HepG2 (cell line): Measurements from ENCODE around the gene IQCN. TPM values are rescaled to one million over a fixed set of nuclear protein-coding genes. Genes with fewer than 3 reads are reported as not detected.
A peak's percentile ranks its signal among the peaks of the same experiment; 100 is the strongest.

ENCODE experiments used
- AGO2 ChIP-seq: fragments of 200-400 bp; formaldehyde crosslinking; optimal IDR thresholded peaks from 2 replicates; pipeline ENCODE3; 2017; ENCODE audit warnings: mild to moderate bottlenecking, low read depth, low read length, moderate library complexity
- ATF3 ChIP-seq: sonication (generic); formaldehyde crosslinking; IDR thresholded peaks from 2 replicates; pipeline ENCODE4 v1.4.0; 2020; ENCODE audit warnings: missing genetic modification reagents
- HMGXB4 ChIP-seq, 2 experiments: sonication (generic) in 1 of 2; formaldehyde crosslinking in 1 of 2; IDR thresholded peaks; 2 replicates each; pipeline versions ENCODE4 v1.4.0 to v1.6.1; 2018 to 2020; ENCODE audit warnings: missing genetic modification reagents in 2 of 2, borderline replicate concordance in 1 of 2, low read depth in 1 of 2, mild to moderate bottlenecking in 1 of 2, missing biosample characterization in 1 of 2
- JUN ChIP-seq: sonication (generic); formaldehyde crosslinking; IDR thresholded peaks from 2 replicates; pipeline ENCODE4 v1.4.0; 2020; ENCODE audit warnings: mild to moderate bottlenecking, missing genetic modification reagents
- KDM5B ChIP-seq: sonication (generic); formaldehyde crosslinking; IDR thresholded peaks from 2 replicates; pipeline ENCODE4 v1.4.0; 2020; ENCODE audit warnings: missing genetic modification reagents, mild to moderate bottlenecking, borderline replicate concordance
- NFRKB ChIP-seq: fragments of 450-650 bp; IDR thresholded peaks from 2 replicates; pipeline ENCODE4 v1.6.1; 2017
- RORA ChIP-seq: sonication (generic); formaldehyde crosslinking; IDR thresholded peaks from 2 replicates; pipeline ENCODE4 v1.5.0; 2020; ENCODE audit warnings: mild to moderate bottlenecking, missing genetic modification reagents, moderate library complexity
- SMARCC2 ChIP-seq: fragments of 450-650 bp; IDR thresholded peaks from 2 replicates; pipeline ENCODE4 v1.6.1; 2017; ENCODE audit warnings: antibody characterized with exemption, mild to moderate bottlenecking
- SNAI1 ChIP-seq: sonication (generic); formaldehyde crosslinking; IDR thresholded peaks from 2 replicates; pipeline ENCODE4 v1.5.0; 2020; ENCODE audit warnings: mild to moderate bottlenecking, missing genetic modification reagents, borderline replicate concordance
- TARDBP ChIP-seq: sonication (generic); formaldehyde crosslinking; IDR thresholded peaks from 2 replicates; pipeline ENCODE4 v1.8.0; 2022; ENCODE audit warnings: mild to moderate bottlenecking, missing genetic modification reagents
- THAP11 ChIP-seq: IDR thresholded peaks from 2 replicates; pipeline ENCODE4 v1.6.1; 2016; ENCODE audit warnings: missing biosample characterization, missing genetic modification reagents
- ZFAT ChIP-seq: sonication (generic); formaldehyde crosslinking; conservative IDR thresholded peaks from 2 replicates; pipeline ENCODE4 v1.8.1; 2023; ENCODE audit warnings: missing genetic modification reagents, inconsistent platforms
- ZNF224 ChIP-seq: sonication (generic); formaldehyde crosslinking; IDR thresholded peaks from 2 replicates; pipeline ENCODE4 v1.5.0; 2020; ENCODE audit warnings: mild to moderate bottlenecking, missing genetic modification reagents
- ZNF441 ChIP-seq: sonication (generic); formaldehyde crosslinking; IDR thresholded peaks from 2 replicates; pipeline ENCODE4 v1.7.0; 2021; ENCODE audit warnings: missing genetic modification reagents, borderline replicate concordance
- ZNF646 ChIP-seq: sonication (generic); formaldehyde crosslinking; IDR thresholded peaks from 2 replicates; pipeline ENCODE4 v1.9.0; 2021; ENCODE audit warnings: mild to moderate bottlenecking, missing genetic modification reagents
- ZNF709 ChIP-seq: sonication (generic); formaldehyde crosslinking; IDR thresholded peaks from 2 replicates; pipeline ENCODE4 v1.5.0; 2020; ENCODE audit warnings: mild to moderate bottlenecking, missing genetic modification reagents
- ZSCAN20 ChIP-seq: sonication (generic); formaldehyde crosslinking; IDR thresholded peaks from 2 replicates; pipeline ENCODE4 v1.4.0; 2020; ENCODE audit warnings: missing genetic modification reagents, mild to moderate bottlenecking, borderline replicate concordance
- polyA plus RNA-seq, 8 experiments: library from polyadenylated mRNA; depleted of rRNA in 3 of 8; stranded (reverse) in 7 of 8; unstranded in 1 of 8; fragments of >200 nt; fragmentation: Illumina TruSeq in 4 of 8; extraction: Trizol in 4 of 8; gene quantifications; 2 replicates each; pipeline versions ENCODE4 v1.2.1 to v1.2.3, GENCODE V29; 2011 to 2016; ENCODE audit warnings: low read depth in 4 of 8, missing spikeins in 1 of 8, mixed read lengths in 1 of 8; ENCODE audit not compliant: insufficient read depth in 1 of 8
- total RNA-seq, 5 experiments: library from RNA; depleted of rRNA; stranded (reverse); fragments of >200 nt; fragmentation: Illumina TruSeq; extraction: Trizol; gene quantifications; 2 replicates each; pipeline ENCODE4 v1.2.3, GENCODE V29; 2016; ENCODE audit warnings: low read depth in 1 of 5
- TF ChIP-seq, protein P1 (sequence below): sonication (generic); formaldehyde crosslinking; IDR thresholded peaks from 2 replicates; pipeline ENCODE4 v1.5.0; 2020; ENCODE audit warnings: missing genetic modification reagents, mild to moderate bottlenecking, borderline replicate concordance
- TF ChIP-seq, protein P2 (sequence below): IDR thresholded peaks from 2 replicates; pipeline ENCODE4 v1.6.1; 2016
- TF ChIP-seq, protein P3 (sequence below): IDR thresholded peaks from 2 replicates; pipeline ENCODE4 v1.6.1; 2016; ENCODE audit warnings: low read depth, borderline replicate concordance

Gene IQCN
- total and polyA plus RNA-seq, 2 of the 13 experiments (the other 11 are each of a cell fraction or from before 2014, with no cell fraction given): 0.04 to 0.18 TPM

- TF ChIP-seq HMGXB4 (CRISPR knock-in tag; IDR thresholded peaks at IDR 0.05; ENCODE audit: borderline replicate concordance in 1 of 2, low read depth in 1 of 2): peak in 1 of 2 experiments; percentile 39; a peak in 1 of 4 replicates
- TF ChIP-seq THAP11 (CRISPR knock-in tag): peak; percentile 53
- TF ChIP-seq SMARCC2: no peak
- peak; percentile 78 for TF ChIP-seq TARDBP (CRISPR knock-in tag)
- TF ChIP-seq, protein P1, sequence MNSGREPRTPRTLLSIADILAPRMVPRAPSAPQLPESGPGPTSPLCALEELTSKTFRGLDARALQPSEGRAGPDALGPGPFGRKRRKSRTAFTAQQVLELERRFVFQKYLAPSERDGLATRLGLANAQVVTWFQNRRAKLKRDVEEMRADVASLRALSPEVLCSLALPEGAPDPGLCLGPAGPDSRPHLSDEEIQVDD (CRISPR knock-in tag): no peak
- no peak for TF ChIP-seq JUN
- TF ChIP-seq ZSCAN20 (CRISPR knock-in tag): no peak
- TF ChIP-seq ZNF709 (CRISPR knock-in tag): no peak
- TF ChIP-seq, protein P2, sequence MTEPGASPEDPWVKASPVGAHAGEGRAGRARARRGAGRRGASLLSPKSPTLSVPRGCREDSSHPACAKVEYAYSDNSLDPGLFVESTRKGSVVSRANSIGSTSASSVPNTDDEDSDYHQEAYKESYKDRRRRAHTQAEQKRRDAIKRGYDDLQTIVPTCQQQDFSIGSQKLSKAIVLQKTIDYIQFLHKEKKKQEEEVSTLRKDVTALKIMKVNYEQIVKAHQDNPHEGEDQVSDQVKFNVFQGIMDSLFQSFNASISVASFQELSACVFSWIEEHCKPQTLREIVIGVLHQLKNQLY (CRISPR knock-in tag): no peak
- TF ChIP-seq ZNF224 (CRISPR knock-in tag): no peak
- no peak for TF ChIP-seq ZNF441
- no peak for TF ChIP-seq NFRKB
- TF ChIP-seq AGO2: no peak
- TF ChIP-seq ZNF646 (CRISPR knock-in tag): no peak
- TF ChIP-seq SNAI1: no peak
- no peak for TF ChIP-seq RORA (CRISPR knock-in tag)
- no peak for TF ChIP-seq ATF3 (CRISPR knock-in tag)
- TF ChIP-seq ZFAT (CRISPR knock-in tag): no peak
- peak; percentile 38; the same call in 1 of the 2 replicates for TF ChIP-seq KDM5B (CRISPR knock-in tag)
- TF ChIP-seq, protein P3, sequence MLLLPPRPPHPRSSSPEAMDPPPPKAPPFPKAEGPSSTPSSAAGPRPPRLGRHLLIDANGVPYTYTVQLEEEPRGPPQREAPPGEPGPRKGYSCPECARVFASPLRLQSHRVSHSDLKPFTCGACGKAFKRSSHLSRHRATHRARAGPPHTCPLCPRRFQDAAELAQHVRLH: no peak
Observed at GRCh38 chr19:18223860-18224524, 50.3 kb downstream of the IQCN start (continued).
